Mucosa of descending colon (tissue), 3 donors: ENCODE measurements around the gene MOGAT1. TPM values are rescaled to one million over a fixed set of nuclear protein-coding genes. Genes with fewer than 3 reads are reported as not detected.
A peak's percentile ranks its signal among the peaks of the same experiment; 100 is the strongest.
"Not testable (repeated sequence)": the region's sequence is repeated elsewhere in the genome, so short reads cannot be mapped to it uniquely, and the experiment has no call there.

Experiments used
- ATAC-seq: fragments of 200-7000 bp; cut with Tn5 transposase; one replicate; pipeline ENCODE4 v1.9.1; 2020; ENCODE audit warnings: mild to moderate bottlenecking, moderate library complexity
- DNase-seq, 3 donors: peaks; one replicate each; pipeline ENCODE4 v3.0.0-alpha.2; 2020
- H3K36me3 ChIP-seq: fragments of 200-600 bp; one replicate; pipeline ENCODE4 v1.8.0; 2021; ENCODE audit warnings: low read depth, mild to moderate bottlenecking
- H3K4me1 ChIP-seq: fragments of 200-600 bp; one replicate; pipeline ENCODE4 v1.8.0; 2021; ENCODE audit warnings: low read depth, mild to moderate bottlenecking
- H3K4me3 ChIP-seq: fragments of 200-600 bp; one replicate; pipeline ENCODE4 v1.8.0; 2021; ENCODE audit warnings: mild to moderate bottlenecking
- H3K9me3 ChIP-seq: fragments of 200-600 bp; one replicate; pipeline ENCODE4 v1.8.0; 2021; ENCODE audit warnings: mild to moderate bottlenecking
- CTCF ChIP-seq: fragments of 200-600 bp; IDR thresholded peaks from one replicate; pipeline ENCODE4 v1.8.0; 2022; ENCODE audit warnings: antibody characterized with exemption, mild to moderate bottlenecking
- intact Hi-C, 2 donors: fragments of 100-400 bp; cut with DNase I in 1 of 2; cut with micrococcal nuclease in 1 of 2; formaldehyde crosslinking; loops; one replicate each; pipeline versions ENCODE4 v1.11.0 to v1.11.1; 2022; cut with DNase I, micrococcal nuclease
- total RNA-seq, 3 donors: library from RNA; stranded (reverse); fragmentation: NEBNext Ultra II Directional in 2 of 3; extraction: Animal tissue kit (Norgen Biotek cat#: 25700) in 2 of 3; gene quantifications; one replicate each; pipeline versions ENCODE4 v1.2.1 to v1.2.4, GENCODE V29; 2021 to 2023
- donor health status: DM: no; HTN: no; CAD: no; lungs with moderate emphysema.
- donor health status: DM: no; HTN: no; CAD: no.
- donor health status: DM: no; HTN: yes; CAD: no.

Gene MOGAT1
- total RNA-seq, 3 donors from 2014 or later, result 0.38 TPM; not detected in 2

- intact Hi-C loops, result no loop called here
- no peak for TF ChIP-seq CTCF
- no peak for ATAC-seq
- no peak for DNase-seq
- H3K4me3 ChIP-seq, result no peak overlapping the region
- peaks cover 8% of the 10 kb centered on the region for H3K4me1 ChIP-seq
- H3K9me3 ChIP-seq, result no peaks in the 10 kb centered on the region
- H3K36me3 ChIP-seq, result no peaks in the 10 kb centered on the region
Measured at GRCh38 chr2:222752746-222753145, 81.3 kb downstream of the MOGAT1 start.

GRCh38 chr2:222753251-222753824 lies 81.9 kb downstream of the MOGAT1 start:
- H3K9me3 ChIP-seq, result no peaks in the 10 kb centered on the region
- no peak for TF ChIP-seq CTCF
- intact Hi-C loops, result no loop called here
- DNase-seq (peak in 1 of 3 donors; percentile 23), ATAC-seq (peak; percentile 72)
- peaks cover 8% of the 10 kb centered on the region for H3K4me1 ChIP-seq
- H3K36me3 ChIP-seq, result no peaks in the 10 kb centered on the region
- H3K4me3 ChIP-seq, result no peak overlapping the region

GRCh38 chr2:222754324-222754930 lies 83.0 kb downstream of the MOGAT1 start:
- Histone ChIP-seq H3K4me1 (peaks cover 8% of the 10 kb centered on the region), H3K9me3 (no peaks in the 10 kb centered on the region)

GRCh38 chr2:222755593-222755992 lies 84.1 kb downstream of the MOGAT1 start:
- DNase-seq, H3K9me3 ChIP-seq, ATAC-seq, intact Hi-C loops, H3K4me1 ChIP-seq, H3K4me3 ChIP-seq, H3K36me3 ChIP-seq: not testable (repeated sequence)

More at GRCh38 chr2:222754324-222754930, 83.0 kb downstream of the MOGAT1 start:
- intact Hi-C loops, result no loop called here
- Histone ChIP-seq H3K36me3 (no peaks in the 10 kb centered on the region), H3K4me3 (no peak overlapping the region)
- no peak for TF ChIP-seq CTCF
- DNase-seq, result no peak
- ATAC-seq, result no peak

GRCh38 chr2:222756362-222756831 lies 84.9 kb downstream of the MOGAT1 start:
- H3K4me1 ChIP-seq, result peaks cover 8% of the 10 kb centered on the region
- ATAC-seq (peak; percentile 71), DNase-seq (no peak)
- no peaks in the 10 kb centered on the region for H3K9me3 ChIP-seq
- TF ChIP-seq CTCF, result no peak
- no peak overlapping the region for H3K4me3 ChIP-seq
- H3K36me3 ChIP-seq, result no peaks in the 10 kb centered on the region
- intact Hi-C loops, result no loop called here

- DNase-seq (no peak), ATAC-seq (no peak)
- peaks cover 8% of the 10 kb centered on the region for H3K4me1 ChIP-seq
- no peak overlapping the region for H3K4me3 ChIP-seq
- H3K9me3 ChIP-seq, result no peaks in the 10 kb centered on the region
- H3K36me3 ChIP-seq, result no peaks in the 10 kb centered on the region
- intact Hi-C loops, result no loop called here
- no peak for TF ChIP-seq CTCF
Measured at GRCh38 chr2:222756951-222757650, 85.6 kb downstream of the MOGAT1 start.
